HEK293 (cell line): ENCODE results near the gene CCIN.

Experiments
- CTCF ChIA-PET: fragments of 350-600 bp; formaldehyde crosslinking; extraction: SDS; loops from one replicate; lab custom pipeline; 2021; ENCODE audit warnings: antibody characterized with exemption; lab: Yijun Ruan, JAX
- POLR2A ChIA-PET: fragments of 300-600 bp; formaldehyde crosslinking; extraction: SDS; loops from one replicate; lab custom pipeline; 2020; ENCODE audit warnings: antibody characterized with exemption, inconsistent platforms; lab: Yijun Ruan, JAX
- H3K27ac ChIP-seq: fragments of 200-500 bp; sonication (Bioruptor generic); 2 replicates; pipeline ENCODE4 v1.5.1; 2014; ENCODE audit warnings: low read depth, low read length, control low read depth, inconsistent platforms; ENCODE audit errors: extremely low read depth
- H3K36me3 ChIP-seq, 2 experiments: fragments of 200-500 bp in 1 of 2; sonication (Bioruptor generic) in 1 of 2; 1 replicate in 1 of 2; 2 replicates in 1 of 2; pipeline ENCODE4 v1.5.1; 2014 to 2017; ENCODE audit warnings: inconsistent platforms in 2 of 2, low read length in 2 of 2; ENCODE audit not compliant: control insufficient read depth in 2 of 2, insufficient read depth in 1 of 2
- H3K4me1 ChIP-seq: fragments of 200-500 bp; sonication (Bioruptor generic); 2 replicates; pipeline ENCODE4 v1.5.1; 2014; ENCODE audit warnings: mild to moderate bottlenecking, low read length, inconsistent platforms; ENCODE audit not compliant: control insufficient read depth, insufficient read depth
- H3K4me3 ChIP-seq: 2 replicates; pipeline ENCODE4 v1.5.1; 2011; ENCODE audit warnings: low read depth, mild to moderate bottlenecking, control low read depth, low read length, moderate library complexity
- H3K9me3 ChIP-seq: fragments of 200-500 bp; sonication (Bioruptor generic); 2 replicates; pipeline ENCODE4 v1.5.1; 2014; ENCODE audit warnings: low read depth, low read length, inconsistent platforms; ENCODE audit not compliant: control insufficient read depth, insufficient read depth
- MYNN ChIP-seq: fragments of 450-650 bp; formaldehyde crosslinking; IDR thresholded peaks from 2 replicates; pipeline ENCODE4 v1.5.1; 2016; ENCODE audit warnings: missing biosample characterization, missing genetic modification characterization, borderline replicate concordance
- PRDM1 ChIP-seq: fragments of 450-650 bp; formaldehyde crosslinking; IDR thresholded peaks from 2 replicates; pipeline ENCODE4; 2016; ENCODE audit warnings: missing biosample characterization, missing genetic modification characterization
- SALL2 ChIP-seq: fragments of 450-650 bp; formaldehyde crosslinking; IDR thresholded peaks from 2 replicates; pipeline ENCODE4 v1.5.0; 2017; ENCODE audit warnings: missing biosample characterization, mild to moderate bottlenecking, missing genetic modification characterization, borderline replicate concordance
- ZBTB26 ChIP-seq: fragments of 450-650 bp; formaldehyde crosslinking; optimal IDR thresholded peaks from 2 replicates; pipeline ENCODE3; 2016; ENCODE audit warnings: missing biosample characterization, mild to moderate bottlenecking, missing genetic modification characterization
- ZNF132 ChIP-seq: fragments of 450-650 bp; formaldehyde crosslinking; IDR thresholded peaks from 2 replicates; pipeline ENCODE4 v1.5.1; 2017; ENCODE audit warnings: missing biosample characterization, missing genetic modification characterization, borderline replicate concordance
- ZNF175 ChIP-seq: fragments of 450-650 bp; formaldehyde crosslinking; IDR thresholded peaks from 2 replicates; pipeline ENCODE4 v1.5.1; 2016; ENCODE audit warnings: missing biosample characterization, missing genetic modification characterization
- ZNF184 ChIP-seq: fragments of 450-650 bp; IDR thresholded peaks from 2 replicates; pipeline ENCODE4 v1.5.1; 2018; ENCODE audit warnings: missing biosample characterization, mild to moderate bottlenecking, missing genetic modification characterization
- ZNF274 ChIP-seq, 2 experiments: fragments of 200-500 bp in 1 of 2; fragments of 450-650 bp in 1 of 2; sonication (Bioruptor generic) in 1 of 2; formaldehyde crosslinking in 1 of 2; IDR thresholded peaks; 2 replicates each; pipeline versions ENCODE4 v1.5.1 to v1.6.1; 2014 to 2016; ENCODE audit warnings: borderline replicate concordance in 1 of 2, inconsistent platforms in 1 of 2, low read length in 1 of 2, missing biosample characterization in 1 of 2, missing genetic modification characterization in 1 of 2
- ZNF324 ChIP-seq: fragments of 450-650 bp; formaldehyde crosslinking; IDR thresholded peaks from 2 replicates; pipeline ENCODE4 v1.5.1; 2016; ENCODE audit warnings: missing biosample characterization, missing genetic modification characterization
- ZNF341 ChIP-seq: fragments of 450-650 bp; formaldehyde crosslinking; IDR thresholded peaks from 2 replicates; pipeline ENCODE4; 2016; ENCODE audit warnings: low read depth, missing biosample characterization, missing genetic modification characterization
- ZNF423 ChIP-seq: fragments of 450-650 bp; formaldehyde crosslinking; IDR thresholded peaks from 2 replicates; pipeline ENCODE4 v1.5.1; 2016; ENCODE audit warnings: missing biosample characterization, missing genetic modification characterization
- ZNF449 ChIP-seq: fragments of 450-650 bp; formaldehyde crosslinking; IDR thresholded peaks from 2 replicates; pipeline ENCODE4 v1.5.1; 2017; ENCODE audit warnings: missing biosample characterization, mild to moderate bottlenecking, missing genetic modification characterization, moderate library complexity
- ZNF473 ChIP-seq: fragments of 450-650 bp; formaldehyde crosslinking; IDR thresholded peaks from 2 replicates; pipeline ENCODE4 v1.5.1; 2017; ENCODE audit warnings: missing biosample characterization, missing genetic modification characterization
- ZNF48 ChIP-seq: fragments of 450-650 bp; formaldehyde crosslinking; IDR thresholded peaks from 2 replicates; pipeline ENCODE4 v1.5.1; 2016; ENCODE audit warnings: missing biosample characterization, missing genetic modification characterization
- ZNF488 ChIP-seq: fragments of 450-650 bp; formaldehyde crosslinking; IDR thresholded peaks from 2 replicates; pipeline ENCODE4 v1.5.1; 2016; ENCODE audit warnings: missing biosample characterization, missing genetic modification characterization
- ZNF513 ChIP-seq: fragments of 450-650 bp; IDR thresholded peaks from 2 replicates; pipeline ENCODE4 v1.5.1; 2018; ENCODE audit warnings: missing biosample characterization, missing genetic modification characterization
- ZNF670 ChIP-seq: fragments of 450-650 bp; formaldehyde crosslinking; IDR thresholded peaks from 2 replicates; pipeline ENCODE4 v1.5.1; 2016; ENCODE audit warnings: missing biosample characterization, missing genetic modification characterization, low read depth
- ZNF677 ChIP-seq: fragments of 450-650 bp; IDR thresholded peaks from 2 replicates; pipeline ENCODE4 v1.5.0; 2018; ENCODE audit warnings: missing biosample characterization, mild to moderate bottlenecking, missing genetic modification characterization, moderate library complexity
- ZNF76 ChIP-seq: fragments of 450-650 bp; formaldehyde crosslinking; IDR thresholded peaks from 2 replicates; pipeline ENCODE4; 2016; ENCODE audit warnings: low read depth, missing biosample characterization, missing genetic modification characterization, borderline replicate concordance
- ZNF785 ChIP-seq: fragments of 450-650 bp; formaldehyde crosslinking; IDR thresholded peaks from 2 replicates; pipeline ENCODE4 v1.5.1; 2016; ENCODE audit warnings: missing biosample characterization, missing genetic modification characterization
- TF ChIP-seq, protein P1 (sequence below): fragments of 450-650 bp; formaldehyde crosslinking; IDR thresholded peaks from 2 replicates; pipeline ENCODE4 v1.5.1; 2016; ENCODE audit warnings: missing biosample characterization, missing genetic modification characterization
- TF ChIP-seq, protein P2 (sequence below): sonication (generic); formaldehyde crosslinking; IDR thresholded peaks from 2 replicates; pipeline ENCODE4 v1.8.1; 2022; ENCODE audit warnings: mild to moderate bottlenecking, moderate library complexity, missing genetic modification reagents
- TF ChIP-seq, protein P3 (sequence below): fragments of 450-650 bp; formaldehyde crosslinking; IDR thresholded peaks from 2 replicates; pipeline ENCODE4 v1.5.1; 2016; ENCODE audit warnings: missing biosample characterization, missing genetic modification characterization

Gene CCIN

DNA sequence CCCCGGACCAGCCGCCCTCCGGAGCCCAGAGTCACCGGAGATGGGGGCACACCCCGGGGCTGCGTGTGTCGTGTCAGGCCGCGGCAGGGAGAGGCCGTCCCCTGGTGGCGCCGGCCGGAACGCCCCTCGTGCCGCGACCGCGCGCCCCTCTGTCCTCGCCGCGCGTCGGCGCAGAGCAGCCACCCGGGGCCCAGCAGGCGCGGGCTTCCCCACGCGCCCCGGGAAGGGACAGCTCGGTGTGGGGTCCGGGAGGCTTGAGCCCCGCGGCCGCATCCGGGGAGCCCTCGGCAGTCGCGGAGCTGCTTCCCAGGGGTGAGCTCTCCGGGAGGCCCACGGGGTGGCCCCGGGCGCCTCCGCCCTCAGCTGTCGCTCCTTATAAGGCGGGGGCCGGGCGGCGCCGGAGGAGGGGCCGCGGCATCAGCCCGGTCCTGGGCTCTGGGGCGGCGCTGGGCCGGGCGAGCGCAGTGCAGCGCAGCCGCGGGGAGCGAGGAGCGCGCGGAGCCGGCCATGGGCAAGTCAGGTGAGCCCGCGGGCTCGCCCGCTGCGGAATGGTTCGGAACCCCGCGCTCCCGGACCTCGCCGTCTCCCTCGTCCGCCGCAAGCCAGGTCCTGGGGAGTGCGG, 32.8 kb upstream of the CCIN start, which contains the start of gene GLIPR2 (continued):
- TF ChIP-seq, protein P1, sequence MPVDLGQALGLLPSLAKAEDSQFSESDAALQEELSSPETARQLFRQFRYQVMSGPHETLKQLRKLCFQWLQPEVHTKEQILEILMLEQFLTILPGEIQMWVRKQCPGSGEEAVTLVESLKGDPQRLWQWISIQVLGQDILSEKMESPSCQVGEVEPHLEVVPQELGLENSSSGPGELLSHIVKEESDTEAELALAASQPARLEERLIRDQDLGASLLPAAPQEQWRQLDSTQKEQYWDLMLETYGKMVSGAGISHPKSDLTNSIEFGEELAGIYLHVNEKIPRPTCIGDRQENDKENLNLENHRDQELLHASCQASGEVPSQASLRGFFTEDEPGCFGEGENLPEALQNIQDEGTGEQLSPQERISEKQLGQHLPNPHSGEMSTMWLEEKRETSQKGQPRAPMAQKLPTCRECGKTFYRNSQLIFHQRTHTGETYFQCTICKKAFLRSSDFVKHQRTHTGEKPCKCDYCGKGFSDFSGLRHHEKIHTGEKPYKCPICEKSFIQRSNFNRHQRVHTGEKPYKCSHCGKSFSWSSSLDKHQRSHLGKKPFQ = no peak
- TF ChIP-seq ZNF324 (tag by site-specific recombination) (no peak), ZNF423 (tag by site-specific recombination) (peak; percentile 70; the same call in 1 of the 2 replicates), ZNF513 (tag by site-specific recombination) (no peak), ZNF132 (no peak), ZNF76 (no peak), ZNF184 (tag by site-specific recombination) (no peak), ZNF175 (tag by site-specific recombination) (no peak)
- TF ChIP-seq, protein P2, sequence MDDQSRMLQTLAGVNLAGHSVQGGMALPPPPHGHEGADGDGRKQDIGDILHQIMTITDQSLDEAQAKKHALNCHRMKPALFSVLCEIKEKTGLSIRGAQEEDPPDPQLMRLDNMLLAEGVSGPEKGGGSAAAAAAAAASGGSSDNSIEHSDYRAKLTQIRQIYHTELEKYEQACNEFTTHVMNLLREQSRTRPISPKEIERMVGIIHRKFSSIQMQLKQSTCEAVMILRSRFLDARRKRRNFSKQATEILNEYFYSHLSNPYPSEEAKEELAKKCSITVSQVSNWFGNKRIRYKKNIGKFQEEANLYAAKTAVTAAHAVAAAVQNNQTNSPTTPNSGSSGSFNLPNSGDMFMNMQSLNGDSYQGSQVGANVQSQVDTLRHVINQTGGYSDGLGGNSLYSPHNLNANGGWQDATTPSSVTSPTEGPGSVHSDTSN (CRISPR knock-in tag) = 0 out of 2 replicates have a peak, but pooled peaks have one; percentile 52

- peak overlapping the region; percentile 56; the same call in 1 of the 2 replicates for H3K27ac ChIP-seq
- POLR2A ChIA-PET = interaction anchor here (1.0 to 2.2 kb wide), 7 partner anchors 8 to 54 kb away, joined by 4 to 18 read pairs (median 7); partner anchors contain the start of gene CLTA
- CTCF ChIA-PET = interaction anchor here (0.7 to 7.0 kb wide), 10 partner anchors 12 to 143 kb away, joined by 3 to 55 read pairs (median 3); partner anchors contain the start of gene CLTA
- TF ChIP-seq ZNF473 (tag by site-specific recombination) = no peak
- TF ChIP-seq ZNF670 = no peak
- no peak for TF ChIP-seq ZNF48 (tag by site-specific recombination)
- TF ChIP-seq PRDM1 (tag by site-specific recombination) = 0 out of 2 replicates have a peak, but pooled peaks have one; percentile 29
- TF ChIP-seq ZNF341 (tag by site-specific recombination) = peak; percentile 57
- TF ChIP-seq ZNF449 (tag by site-specific recombination) = peak; percentile 83
- TF ChIP-seq ZNF488 (tag by site-specific recombination) = no peak
- no peak for TF ChIP-seq SALL2 (tag by site-specific recombination)
- peak; percentile 7 for TF ChIP-seq ZBTB26 (tag by site-specific recombination)
- no peak for TF ChIP-seq ZNF274 (IDR thresholded peaks at IDR 0.05; ENCODE audit: low read length)
- TF ChIP-seq ZNF274 (tag by site-specific recombination; IDR thresholded peaks at IDR 0.05; ENCODE audit: borderline replicate concordance) = no peak
- no peak for TF ChIP-seq ZNF175 (tag by site-specific recombination)
- no peak for TF ChIP-seq ZNF785
- no peak for TF ChIP-seq ZNF677
- no peak for TF ChIP-seq MYNN
- TF ChIP-seq, protein P3, sequence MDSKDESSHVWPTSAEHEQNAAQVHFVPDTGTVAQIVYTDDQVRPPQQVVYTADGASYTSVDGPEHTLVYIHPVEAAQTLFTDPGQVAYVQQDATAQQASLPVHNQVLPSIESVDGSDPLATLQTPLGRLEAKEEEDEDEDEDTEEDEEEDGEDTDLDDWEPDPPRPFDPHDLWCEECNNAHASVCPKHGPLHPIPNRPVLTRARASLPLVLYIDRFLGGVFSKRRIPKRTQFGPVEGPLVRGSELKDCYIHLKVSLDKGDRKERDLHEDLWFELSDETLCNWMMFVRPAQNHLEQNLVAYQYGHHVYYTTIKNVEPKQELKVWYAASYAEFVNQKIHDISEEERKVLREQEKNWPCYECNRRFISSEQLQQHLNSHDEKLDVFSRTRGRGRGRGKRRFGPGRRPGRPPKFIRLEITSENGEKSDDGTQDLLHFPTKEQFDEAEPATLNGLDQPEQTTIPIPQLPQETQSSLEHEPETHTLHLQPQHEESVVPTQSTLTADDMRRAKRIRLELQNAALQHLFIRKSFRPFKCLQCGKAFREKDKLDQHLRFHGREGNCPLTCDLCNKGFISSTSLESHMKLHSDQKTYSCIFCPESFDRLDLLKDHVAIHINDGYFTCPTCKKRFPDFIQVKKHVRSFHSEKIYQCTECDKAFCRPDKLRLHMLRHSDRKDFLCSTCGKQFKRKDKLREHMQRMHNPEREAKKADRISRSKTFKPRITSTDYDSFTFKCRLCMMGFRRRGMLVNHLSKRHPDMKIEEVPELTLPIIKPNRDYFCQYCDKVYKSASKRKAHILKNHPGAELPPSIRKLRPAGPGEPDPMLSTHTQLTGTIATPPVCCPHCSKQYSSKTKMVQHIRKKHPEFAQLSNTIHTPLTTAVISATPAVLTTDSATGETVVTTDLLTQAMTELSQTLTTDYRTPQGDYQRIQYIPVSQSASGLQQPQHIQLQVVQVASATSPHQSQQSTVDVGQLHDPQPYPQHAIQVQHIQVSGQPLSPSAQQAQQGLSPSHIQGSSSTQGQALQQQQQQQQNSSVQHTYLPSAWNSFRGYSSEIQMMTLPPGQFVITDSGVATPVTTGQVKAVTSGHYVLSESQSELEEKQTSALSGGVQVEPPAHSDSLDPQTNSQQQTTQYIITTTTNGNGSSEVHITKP (tag by site-specific recombination) = peak; percentile 7; the same call in 1 of the 2 replicates
These were observed 32.2 kb upstream of the CCIN start for GRCh38 chr9:36136894-36137391.

More at GRCh38 chr9:36136894-36137391, 32.2 kb upstream of the CCIN start:
- no peaks in the 10 kb centered on the region for H3K4me1 ChIP-seq
- no peaks in the 10 kb centered on the region for H3K36me3 ChIP-seq
- peak overlapping the region; percentile 62 for H3K4me3 ChIP-seq
- H3K9me3 ChIP-seq = no peaks in the 10 kb centered on the region
